ENCODE results near the gene GP1BA.

DNA sequence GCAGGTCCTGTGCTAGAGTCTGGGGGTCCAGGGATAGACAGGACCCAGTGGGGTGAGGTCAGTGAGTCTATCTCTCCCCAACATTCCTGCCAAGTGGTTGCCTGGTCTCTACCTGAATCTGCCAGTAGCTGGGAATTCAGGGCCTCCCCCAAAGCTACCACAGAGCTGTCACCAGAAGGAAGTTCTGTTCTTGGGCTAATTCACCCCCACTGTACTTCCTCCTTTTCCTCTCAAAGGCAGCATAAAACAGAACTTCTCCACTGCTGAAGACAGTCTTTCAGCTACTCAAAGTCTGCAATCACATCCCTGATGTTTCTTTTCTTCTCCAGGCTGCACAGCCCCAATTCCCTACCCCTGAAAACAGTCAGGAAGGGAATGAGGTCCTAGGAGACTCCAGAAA is 46.6 kb downstream of the GP1BA start:
- TF ChIP-seq, protein P1, sequence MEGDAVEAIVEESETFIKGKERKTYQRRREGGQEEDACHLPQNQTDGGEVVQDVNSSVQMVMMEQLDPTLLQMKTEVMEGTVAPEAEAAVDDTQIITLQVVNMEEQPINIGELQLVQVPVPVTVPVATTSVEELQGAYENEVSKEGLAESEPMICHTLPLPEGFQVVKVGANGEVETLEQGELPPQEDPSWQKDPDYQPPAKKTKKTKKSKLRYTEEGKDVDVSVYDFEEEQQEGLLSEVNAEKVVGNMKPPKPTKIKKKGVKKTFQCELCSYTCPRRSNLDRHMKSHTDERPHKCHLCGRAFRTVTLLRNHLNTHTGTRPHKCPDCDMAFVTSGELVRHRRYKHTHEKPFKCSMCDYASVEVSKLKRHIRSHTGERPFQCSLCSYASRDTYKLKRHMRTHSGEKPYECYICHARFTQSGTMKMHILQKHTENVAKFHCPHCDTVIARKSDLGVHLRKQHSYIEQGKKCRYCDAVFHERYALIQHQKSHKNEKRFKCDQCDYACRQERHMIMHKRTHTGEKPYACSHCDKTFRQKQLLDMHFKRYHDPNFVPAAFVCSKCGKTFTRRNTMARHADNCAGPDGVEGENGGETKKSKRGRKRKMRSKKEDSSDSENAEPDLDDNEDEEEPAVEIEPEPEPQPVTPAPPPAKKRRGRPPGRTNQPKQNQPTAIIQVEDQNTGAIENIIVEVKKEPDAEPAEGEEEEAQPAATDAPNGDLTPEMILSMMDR (IDR thresholded peaks at IDR 0.05), result no peak
- no peak for TF ChIP-seq POLR2A (IDR thresholded peaks at IDR 0.05)
- no peak for TF ChIP-seq POLR2AphosphoS5 (IDR thresholded peaks at IDR 0.05)
- no peak for TF ChIP-seq EP300 (IDR thresholded peaks at IDR 0.05)

Data from stomach (tissue), 4 donors.